Rectal smooth muscle tissue (tissue), 1 donor: Measurements from ENCODE around the gene TRPV3.

Experiments
- H3K27ac ChIP-seq: one replicate; pipeline ENCODE4 v1.7.0; 2013; ENCODE audit warnings: low read depth, low read length, inconsistent platforms
- H3K27me3 ChIP-seq: one replicate; pipeline ENCODE4 v1.7.0; 2013; ENCODE audit warnings: low read length; ENCODE audit not compliant: control insufficient read depth, insufficient read depth
- H3K36me3 ChIP-seq: one replicate; pipeline ENCODE4 v1.7.0; 2013; ENCODE audit warnings: low read length; ENCODE audit not compliant: control insufficient read depth, insufficient read depth
- H3K4me1 ChIP-seq: one replicate; pipeline ENCODE4 v1.7.0; 2013; ENCODE audit warnings: low read length; ENCODE audit not compliant: control insufficient read depth, insufficient read depth
- H3K4me3 ChIP-seq: one replicate; pipeline ENCODE4 v1.7.0; 2013; ENCODE audit warnings: low read length
- H3K9ac ChIP-seq: one replicate; pipeline ENCODE4 v1.7.0; 2013; ENCODE audit warnings: low read length

Gene TRPV3

DNA sequence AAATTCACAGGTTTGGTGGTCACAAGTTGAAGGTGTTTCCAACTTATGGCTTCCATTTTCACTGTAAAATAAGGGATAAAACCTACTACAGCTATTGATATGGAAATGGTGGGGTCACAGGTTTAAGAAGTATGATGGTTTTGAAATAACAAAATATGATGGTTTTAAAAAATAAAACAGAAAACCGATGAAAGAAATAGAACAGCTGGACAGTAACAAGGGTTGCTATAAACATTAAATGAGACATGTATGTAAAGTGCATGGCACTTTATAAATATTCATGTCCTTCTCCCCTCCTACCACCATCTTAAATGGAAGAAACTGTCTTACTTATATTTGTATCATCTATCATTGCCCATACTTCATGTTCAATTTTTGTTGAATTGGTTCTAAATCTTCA is 50.5 kb downstream of the TRPV3 start:
- Histone ChIP-seq H3K27ac (no peak overlapping the region), H3K9ac (no peak overlapping the region), H3K4me3 (no peak overlapping the region), H3K27me3 (no peaks in the 10 kb centered on the region), H3K36me3 (no peaks in the 10 kb centered on the region), H3K4me1 (no peaks in the 10 kb centered on the region)

GRCh38 chr17:3506054-3506453 is 51.6 kb downstream of the TRPV3 start:
- no peak overlapping the region for H3K4me3 ChIP-seq
- no peaks in the 10 kb centered on the region for H3K27me3 ChIP-seq
- H3K9ac ChIP-seq, result no peak overlapping the region
- H3K27ac ChIP-seq, result no peak overlapping the region
- H3K4me1 ChIP-seq, result no peaks in the 10 kb centered on the region
- H3K36me3 ChIP-seq, result no peaks in the 10 kb centered on the region

DNA sequence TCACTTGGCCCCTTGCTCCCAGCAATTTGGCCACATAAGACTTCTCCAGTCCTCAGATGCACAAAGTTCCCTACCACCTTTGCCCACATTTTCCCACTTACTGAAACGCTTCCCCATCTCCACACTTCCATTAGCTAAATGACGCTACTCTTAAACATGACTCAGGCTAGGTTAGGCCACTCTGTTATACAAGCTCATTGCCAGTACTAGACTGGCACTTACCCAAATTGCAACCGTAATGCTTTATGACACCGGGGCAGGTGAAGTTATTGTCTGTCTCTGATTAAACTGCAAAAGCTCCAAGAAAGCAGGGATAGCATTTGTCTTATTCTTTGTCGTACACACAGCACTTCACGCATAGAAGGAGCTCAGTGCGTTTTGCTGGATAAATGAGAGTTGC is 52.6 kb downstream of the TRPV3 start:
- Histone ChIP-seq H3K27ac (no peak overlapping the region), H3K9ac (no peak overlapping the region), H3K36me3 (no peaks in the 10 kb centered on the region), H3K4me1 (no peaks in the 10 kb centered on the region), H3K27me3 (no peaks in the 10 kb centered on the region), H3K4me3 (no peak overlapping the region)

DNA sequence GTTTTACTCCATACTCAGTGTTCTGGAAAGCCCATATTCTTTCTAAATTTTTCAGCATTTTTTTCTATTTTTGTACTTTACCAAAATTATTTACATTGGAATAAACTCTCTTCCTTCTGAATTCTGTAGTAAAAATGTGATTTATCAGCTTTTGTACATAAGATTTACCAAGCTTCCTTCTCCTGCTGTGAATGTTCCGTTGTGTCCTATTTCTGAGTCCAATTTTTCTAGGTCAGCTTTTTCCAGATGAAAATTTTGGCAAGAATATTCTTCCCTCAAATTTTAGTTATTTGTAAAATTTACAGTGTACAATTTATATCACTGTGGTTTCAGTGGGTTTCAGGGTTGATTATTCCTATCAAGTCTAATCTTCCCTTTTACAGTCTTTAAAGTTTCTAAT is 54.3 kb downstream of the TRPV3 start:
- H3K4me3 ChIP-seq, result no peak overlapping the region
- H3K36me3 ChIP-seq, result no peaks in the 10 kb centered on the region
- H3K4me1 ChIP-seq, result no peaks in the 10 kb centered on the region
- no peaks in the 10 kb centered on the region for H3K27me3 ChIP-seq
- no peak overlapping the region for H3K9ac ChIP-seq
- H3K27ac ChIP-seq, result no peak overlapping the region

DNA sequence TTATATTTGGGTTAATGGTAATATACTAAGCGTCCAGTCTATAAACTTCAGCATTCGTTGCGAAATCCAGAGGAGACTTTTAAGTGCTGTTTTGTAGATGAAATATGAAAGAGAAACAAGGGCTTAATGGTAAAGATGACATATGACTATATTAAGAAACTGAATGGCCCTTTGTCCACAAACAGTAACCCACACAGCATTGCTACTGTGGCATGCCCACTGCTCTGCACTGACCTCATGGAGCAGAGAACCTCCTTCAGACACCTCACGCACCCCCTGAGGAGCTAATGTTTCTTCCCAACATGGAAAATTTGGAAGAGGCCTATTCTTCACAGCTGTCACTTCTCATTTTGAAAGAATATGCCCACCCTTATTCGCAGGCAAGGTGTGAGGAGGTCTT is 55.1 kb downstream of the TRPV3 start:
- H3K27ac ChIP-seq, result no peak overlapping the region

GRCh38 chr17:3501344-3501743 is 56.3 kb downstream of the TRPV3 start:
- no peak overlapping the region for H3K4me3 ChIP-seq
- H3K27ac ChIP-seq, result no peak overlapping the region
- H3K36me3 ChIP-seq, result no peaks in the 10 kb centered on the region
- no peaks in the 10 kb centered on the region for H3K27me3 ChIP-seq
- H3K9ac ChIP-seq, result no peak overlapping the region
- H3K4me1 ChIP-seq, result no peaks in the 10 kb centered on the region

More for the DNA sequence above, 55.1 kb downstream of the TRPV3 start:
- H3K27me3 ChIP-seq, result no peaks in the 10 kb centered on the region
- H3K4me1 ChIP-seq, result no peaks in the 10 kb centered on the region
- no peaks in the 10 kb centered on the region for H3K36me3 ChIP-seq
- H3K9ac ChIP-seq, result no peak overlapping the region
- H3K4me3 ChIP-seq, result no peak overlapping the region

DNA sequence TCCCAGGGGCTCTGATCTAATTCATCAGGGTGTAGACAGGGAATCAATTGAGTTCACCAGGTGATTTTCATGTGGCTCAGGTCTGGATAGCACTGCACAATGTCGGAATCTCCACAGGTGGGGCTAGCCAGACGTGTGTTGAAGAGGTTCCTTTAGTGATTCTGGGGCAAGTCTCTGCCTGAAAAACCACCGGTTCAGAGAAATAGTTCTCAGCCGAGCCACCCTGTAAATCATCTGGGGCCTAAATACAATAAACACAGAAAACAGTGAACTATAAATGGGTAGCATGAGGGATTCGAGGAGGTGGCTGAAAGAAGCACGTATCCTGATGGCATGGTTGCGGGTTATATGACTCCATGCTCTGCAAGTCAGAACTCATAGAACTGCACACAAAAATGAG is 60.5 kb downstream of the TRPV3 start:
- Histone ChIP-seq H3K9ac (no peak overlapping the region), H3K4me3 (no peak overlapping the region), H3K4me1 (no peaks in the 10 kb centered on the region), H3K27ac (no peak overlapping the region), H3K27me3 (no peaks in the 10 kb centered on the region), H3K36me3 (no peaks in the 10 kb centered on the region)

DNA sequence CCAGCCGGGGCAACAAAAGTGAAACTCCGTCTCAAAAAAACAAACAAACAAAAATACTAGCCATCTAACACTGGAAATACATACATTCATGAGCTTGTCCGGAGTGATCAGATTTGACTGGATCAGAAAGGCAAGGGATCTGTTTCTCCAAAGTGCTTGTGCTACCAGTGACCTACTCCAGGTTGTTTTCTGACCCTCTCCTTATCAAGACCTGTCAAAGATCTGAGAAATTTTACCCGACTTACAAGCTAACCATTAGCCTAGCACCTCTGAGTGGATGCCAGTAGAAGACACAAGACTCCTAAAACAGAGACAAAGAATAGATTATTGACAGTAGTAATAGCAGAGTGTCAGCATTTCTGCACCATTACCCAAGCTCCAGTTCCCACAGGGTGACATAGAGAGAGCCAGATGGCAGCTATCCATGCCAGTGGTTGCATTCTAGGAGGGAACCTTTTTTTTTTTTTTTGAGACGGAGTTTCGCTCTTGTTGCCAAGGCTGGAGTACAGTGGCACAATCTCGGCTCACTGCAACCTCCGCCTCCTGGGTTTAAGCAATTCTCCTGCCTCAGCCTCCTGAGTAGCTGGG is 72.0 kb downstream of the TRPV3 start:
- H3K4me1 ChIP-seq, result no peaks in the 10 kb centered on the region
- no peaks in the 10 kb centered on the region for H3K36me3 ChIP-seq
- no peak overlapping the region for H3K9ac ChIP-seq
- H3K27ac ChIP-seq, result no peak overlapping the region
- H3K27me3 ChIP-seq, result no peaks in the 10 kb centered on the region
- no peak overlapping the region for H3K4me3 ChIP-seq

GRCh38 chr17:3482852-3483251 is 74.8 kb downstream of the TRPV3 start:
- Histone ChIP-seq H3K4me3 (no peak overlapping the region), H3K36me3 (no peaks in the 10 kb centered on the region), H3K27ac (no peak overlapping the region)

GRCh38 chr17:3479988-3480387 is 77.6 kb downstream of the TRPV3 start:
- Histone ChIP-seq H3K4me3 (no peak overlapping the region), H3K36me3 (no peaks in the 10 kb centered on the region), H3K27me3 (no peaks in the 10 kb centered on the region), H3K27ac (no peak overlapping the region), H3K4me1 (no peaks in the 10 kb centered on the region), H3K9ac (no peak overlapping the region)

More at GRCh38 chr17:3482852-3483251, 74.8 kb downstream of the TRPV3 start:
- Histone ChIP-seq H3K9ac (no peak overlapping the region), H3K4me1 (no peaks in the 10 kb centered on the region), H3K27me3 (no peaks in the 10 kb centered on the region)

GRCh38 chr17:3475812-3476610 is 81.6 kb downstream of the TRPV3 start, which contains the start of gene ASPA:
Gene ASPA, plus strand, starts transcription at chr17:3475997. Its CDS starts 163 bp downstream, at chr17:3476160.
- H3K9ac ChIP-seq, result no peak within 1 kb of the TSS
- H3K36me3 ChIP-seq, result no peaks in the 10 kb centered on the region
- peak within 1 kb of the TSS; percentile 63 for H3K4me3 ChIP-seq
- H3K27me3 ChIP-seq, result no peaks in the 10 kb centered on the region
- peak within 1 kb of the TSS; percentile 4 for H3K27ac ChIP-seq
- no peaks in the 10 kb centered on the region for H3K4me1 ChIP-seq

DNA sequence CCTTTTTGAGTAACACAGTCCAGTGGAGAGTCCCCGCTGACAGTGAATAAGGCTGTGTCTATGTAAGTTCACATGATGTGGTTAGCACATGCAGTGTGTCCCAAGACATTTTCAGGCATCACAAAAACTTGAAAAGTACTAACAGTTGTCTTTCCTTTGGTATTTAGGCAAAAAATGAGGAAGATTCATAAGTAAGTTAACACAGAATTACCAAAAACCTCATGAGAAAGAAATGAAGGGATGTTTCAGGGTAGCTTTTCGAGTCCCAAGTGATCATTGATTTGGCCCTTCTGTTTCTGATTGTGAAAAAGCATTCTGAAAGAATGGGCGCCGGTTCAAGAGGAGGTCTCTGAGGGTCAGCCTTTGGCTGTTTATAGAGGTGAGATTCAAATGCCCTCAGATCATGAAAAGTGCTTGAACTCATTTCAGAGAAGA is 82.3 kb downstream of the TRPV3 start:
- Histone ChIP-seq H3K4me1 (no peaks in the 10 kb centered on the region), H3K9ac (no peak overlapping the region), H3K27ac (no peak overlapping the region), H3K4me3 (no peak overlapping the region), H3K36me3 (no peaks in the 10 kb centered on the region), H3K27me3 (no peaks in the 10 kb centered on the region)

DNA sequence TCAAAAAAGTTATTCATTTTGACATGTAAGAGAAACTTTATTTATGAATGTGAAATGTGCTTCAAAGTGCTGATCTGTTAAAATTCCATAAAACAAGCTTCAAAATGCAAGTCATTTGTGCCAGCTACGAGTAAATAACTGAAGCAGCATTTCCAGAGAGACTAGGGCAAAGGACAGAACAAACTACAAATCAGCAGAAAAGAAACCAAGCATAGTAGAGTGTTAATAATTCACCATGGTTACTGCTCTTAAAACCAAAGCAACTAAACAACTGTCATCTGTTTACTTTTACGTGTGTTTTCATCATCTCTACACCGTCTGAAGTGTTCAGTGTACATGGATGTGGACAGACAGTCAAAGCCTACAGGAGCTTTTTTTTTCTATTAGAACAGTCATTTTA is 83.4 kb downstream of the TRPV3 start:
- no peaks in the 10 kb centered on the region for H3K36me3 ChIP-seq
- no peak overlapping the region for H3K27ac ChIP-seq
- no peaks in the 10 kb centered on the region for H3K4me1 ChIP-seq
- no peaks in the 10 kb centered on the region for H3K27me3 ChIP-seq
- no peak overlapping the region for H3K9ac ChIP-seq
- no peak overlapping the region for H3K4me3 ChIP-seq
